NCI-H128 (cell line): Measurements from ENCODE around the gene TMEM175.
"Not testable (repeated sequence)": the region's sequence is repeated elsewhere in the genome, so short reads cannot be mapped to it uniquely, and the experiment has no call there.

Experiments
- DNase-seq: peaks from one replicate; lab custom pipeline; 2025; ENCODE audit not compliant: unreplicated experiment; lab: John Stamatoyannopoulos, UW

The TMEM175 gene

DNA sequence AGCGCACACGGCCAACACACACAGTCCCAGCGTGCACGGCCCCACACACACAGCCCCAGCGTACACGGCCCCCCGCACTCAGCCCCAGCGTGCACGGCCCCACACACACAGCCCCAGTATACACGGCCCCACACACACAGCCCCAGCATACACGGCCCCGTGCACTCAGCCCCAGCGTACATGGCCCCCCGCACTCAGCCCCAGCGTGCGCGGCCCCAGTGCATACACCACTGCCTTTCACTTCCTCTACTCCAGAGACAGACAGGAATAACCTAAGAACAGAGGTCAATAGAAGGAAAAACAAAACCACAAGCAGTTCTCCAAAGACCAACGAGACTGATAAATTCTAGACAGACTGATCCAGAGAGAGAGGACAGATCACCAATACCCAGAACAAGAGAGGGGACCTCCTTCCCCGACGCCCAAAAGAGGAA lies 17.2 kb upstream of the TMEM175 start:
- DNase-seq: no peak

DNA sequence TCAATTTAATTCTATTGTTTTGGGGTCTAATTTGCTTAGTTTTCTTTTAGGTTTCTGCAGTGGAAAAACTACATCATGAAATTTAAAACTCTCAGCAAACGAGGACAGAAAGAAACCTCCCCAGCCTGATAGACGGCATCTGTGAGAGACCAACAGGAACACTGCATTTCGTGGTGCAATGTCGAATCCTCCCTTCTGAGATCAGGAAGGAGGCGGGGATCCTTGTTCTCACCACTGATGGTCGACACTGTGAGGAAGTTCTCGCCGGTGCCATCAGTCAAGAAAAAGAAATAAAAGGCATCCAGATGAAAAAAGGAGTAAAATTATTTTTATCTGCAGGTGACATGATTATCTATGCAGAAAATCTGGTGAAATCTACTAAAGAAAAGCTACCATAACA lies 16.7 kb upstream of the TMEM175 start:
- DNase-seq: no peak

DNA sequence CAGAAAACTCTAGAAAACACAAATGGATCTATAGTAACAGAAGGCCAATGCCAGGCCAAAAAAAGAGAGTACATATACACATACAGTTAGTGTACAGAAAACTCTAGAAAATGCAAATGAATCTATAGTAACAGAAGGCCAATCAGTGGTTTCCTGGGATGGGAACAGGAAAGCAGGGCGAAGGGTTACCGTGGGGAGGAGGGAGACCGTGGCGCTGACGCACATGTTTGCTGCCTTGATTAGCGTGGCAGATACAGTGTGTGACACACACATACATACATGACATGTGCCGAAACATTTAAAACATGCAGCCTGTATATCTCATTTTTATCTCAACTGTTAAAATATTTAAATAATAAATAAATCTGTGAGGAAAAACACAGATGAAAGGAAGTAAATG lies 14.8 kb upstream of the TMEM175 start:
- DNase-seq: no peak

DNA sequence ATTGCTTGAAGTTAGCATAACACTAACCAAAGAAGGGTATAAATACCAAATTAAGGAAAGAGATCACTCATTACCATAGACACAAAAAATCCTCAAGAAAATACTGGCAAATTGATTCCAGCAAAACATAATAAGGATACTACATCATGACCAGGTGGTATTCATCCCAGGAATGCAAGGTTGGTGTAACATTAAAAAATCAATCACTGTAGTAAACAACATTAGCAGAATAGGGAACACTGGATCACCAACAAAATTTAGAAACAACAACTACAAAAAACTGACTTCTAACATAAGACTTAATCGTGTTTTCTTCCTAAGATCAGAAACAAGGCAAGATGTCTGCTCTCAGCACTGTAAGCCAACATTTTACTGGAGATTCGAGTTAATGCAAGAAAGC lies 14.3 kb upstream of the TMEM175 start:
- DNase-seq: no peak

DNA sequence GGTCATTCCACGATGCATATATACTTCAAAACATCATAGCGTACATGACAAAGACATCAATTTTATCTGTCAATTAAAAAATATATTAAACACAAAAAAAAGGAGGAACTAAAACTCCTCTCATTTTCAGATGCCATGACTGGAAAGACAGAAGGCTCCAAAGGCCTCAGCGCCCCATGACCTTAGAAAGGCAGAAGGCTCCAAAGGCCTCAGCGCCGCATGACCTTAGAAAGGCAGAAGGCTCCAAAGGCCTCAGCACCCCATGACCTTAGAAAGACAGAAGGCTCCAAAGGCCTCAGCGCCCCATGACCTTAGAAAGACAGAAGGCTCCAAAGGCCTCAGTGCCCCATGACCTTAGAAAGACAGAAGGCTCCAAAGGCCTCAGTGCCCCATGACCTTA lies 13.7 kb upstream of the TMEM175 start:
- DNase-seq: not testable (repeated sequence)

DNA sequence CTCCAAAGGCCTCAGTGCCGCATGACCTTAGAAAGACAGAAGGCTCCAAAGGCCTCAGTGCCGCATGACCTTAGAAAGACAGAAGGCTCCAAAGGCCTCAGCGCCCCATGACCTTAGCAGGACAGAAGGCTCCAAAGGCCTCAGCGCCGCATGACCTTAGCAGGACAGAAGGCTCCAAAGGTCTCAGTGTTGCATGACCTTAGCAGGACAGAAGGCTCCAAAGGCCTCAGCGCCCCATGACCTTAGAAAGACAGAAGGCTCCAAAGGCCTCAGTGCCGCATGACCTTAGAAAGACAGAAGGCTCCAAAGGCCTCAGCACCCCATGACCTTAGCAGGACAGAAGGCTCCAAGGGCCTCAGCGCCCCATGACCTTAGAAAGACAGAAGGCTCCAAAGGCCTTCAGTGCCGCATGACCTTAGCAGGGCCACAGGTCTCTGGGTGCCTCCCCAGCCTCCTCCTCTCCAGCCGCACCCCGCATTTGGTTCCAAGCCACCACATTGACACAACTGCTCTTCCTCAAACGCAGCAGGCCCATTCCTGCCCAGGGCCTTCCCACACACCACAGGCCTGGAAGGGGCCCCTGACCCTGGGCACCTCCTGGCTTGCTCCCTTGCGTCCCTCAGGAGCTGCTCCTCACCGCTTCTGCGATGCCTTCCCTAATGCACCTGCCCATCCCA lies 13.1 kb upstream of the TMEM175 start:
- DNase-seq: not testable (repeated sequence)

DNA sequence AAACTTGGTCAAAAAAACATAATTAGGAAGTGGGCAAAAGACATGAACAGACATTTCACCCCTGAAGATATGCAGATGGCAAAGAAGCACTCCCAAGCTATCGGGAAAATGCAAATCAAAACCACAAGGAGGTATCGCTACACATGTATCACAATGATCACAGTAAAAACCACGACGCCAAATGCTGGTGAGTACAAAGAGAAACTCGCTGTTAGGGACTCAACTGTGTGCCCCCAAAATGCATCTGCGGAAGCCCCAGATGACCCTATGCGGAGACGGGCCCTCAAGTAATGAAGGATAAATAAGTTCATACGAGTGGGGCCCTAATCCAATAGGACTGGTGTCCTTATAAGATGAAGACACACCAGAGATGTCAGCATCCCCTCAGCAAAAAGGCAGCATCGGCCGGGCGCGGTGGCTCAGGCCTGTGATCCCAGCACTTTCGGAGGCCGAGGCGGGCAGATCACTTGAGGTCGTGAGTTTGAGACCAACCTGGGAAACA lies 10.4 kb upstream of the TMEM175 start:
- DNase-seq: no peak

DNA sequence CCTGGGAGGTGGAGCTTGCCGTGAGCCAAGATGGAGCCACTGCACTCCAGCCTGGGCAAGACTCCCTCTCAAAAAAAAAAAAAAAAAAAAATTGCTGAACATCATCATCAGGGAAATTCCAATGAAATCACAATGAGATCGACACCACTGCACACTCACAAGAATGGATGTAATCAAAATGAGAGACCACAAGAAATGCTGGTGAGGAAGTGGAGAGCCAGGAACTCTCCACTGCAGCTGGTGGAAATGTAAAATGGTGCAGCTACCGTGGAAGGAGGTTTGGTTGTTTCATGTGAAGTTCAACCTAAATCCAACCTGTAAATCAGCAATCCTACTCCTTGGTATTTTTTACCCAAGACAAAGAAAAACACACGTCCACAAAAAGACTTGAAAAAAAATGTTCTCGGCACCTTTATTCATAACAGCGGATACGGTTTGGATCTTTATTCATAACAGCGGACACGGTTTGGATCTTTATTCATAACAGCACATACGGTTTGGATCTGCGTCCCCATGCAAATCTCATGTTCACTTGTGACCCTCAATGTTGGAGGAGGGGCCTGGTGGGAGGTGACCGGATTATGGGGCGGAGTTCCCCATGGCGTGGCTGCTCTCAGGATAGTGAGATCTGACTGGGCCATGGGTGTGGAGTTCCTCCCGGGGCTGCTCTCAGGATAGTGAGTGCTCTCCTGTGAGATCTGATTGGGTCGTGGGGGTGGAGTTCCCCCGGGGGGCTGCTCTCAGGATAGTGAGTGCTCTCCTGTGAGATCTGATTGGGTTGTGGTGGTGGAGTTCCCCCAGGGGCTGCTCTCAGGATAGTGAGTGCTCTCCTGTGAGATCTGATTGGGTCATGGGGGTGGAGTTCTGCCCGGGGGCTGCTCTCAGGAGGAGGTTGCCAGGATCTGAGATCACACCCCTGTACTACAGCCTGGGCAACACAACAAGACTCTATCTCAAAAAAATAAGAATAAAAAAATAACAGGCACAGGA lies 7.9 kb upstream of the TMEM175 start:
- peak; percentile 49 for DNase-seq

DNA sequence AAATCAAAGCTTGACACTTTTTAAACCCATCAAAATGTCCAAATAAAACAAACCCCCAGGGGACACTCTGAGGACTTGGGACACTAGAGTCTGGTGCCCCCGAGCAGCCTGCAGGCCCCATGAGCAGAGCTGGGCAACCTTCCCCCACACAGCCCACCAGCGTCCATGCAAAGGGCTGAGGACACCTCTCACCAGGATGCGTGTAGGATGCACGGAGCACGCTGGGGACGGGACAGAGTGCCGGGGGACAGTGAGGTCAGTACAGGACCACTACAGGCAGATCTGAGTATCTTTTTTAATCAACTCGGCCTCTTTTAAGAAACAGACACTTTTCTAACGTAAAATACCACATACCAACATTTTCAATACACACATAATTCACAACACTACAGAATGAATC lies 7.1 kb upstream of the TMEM175 start:
- no peak for DNase-seq

DNA sequence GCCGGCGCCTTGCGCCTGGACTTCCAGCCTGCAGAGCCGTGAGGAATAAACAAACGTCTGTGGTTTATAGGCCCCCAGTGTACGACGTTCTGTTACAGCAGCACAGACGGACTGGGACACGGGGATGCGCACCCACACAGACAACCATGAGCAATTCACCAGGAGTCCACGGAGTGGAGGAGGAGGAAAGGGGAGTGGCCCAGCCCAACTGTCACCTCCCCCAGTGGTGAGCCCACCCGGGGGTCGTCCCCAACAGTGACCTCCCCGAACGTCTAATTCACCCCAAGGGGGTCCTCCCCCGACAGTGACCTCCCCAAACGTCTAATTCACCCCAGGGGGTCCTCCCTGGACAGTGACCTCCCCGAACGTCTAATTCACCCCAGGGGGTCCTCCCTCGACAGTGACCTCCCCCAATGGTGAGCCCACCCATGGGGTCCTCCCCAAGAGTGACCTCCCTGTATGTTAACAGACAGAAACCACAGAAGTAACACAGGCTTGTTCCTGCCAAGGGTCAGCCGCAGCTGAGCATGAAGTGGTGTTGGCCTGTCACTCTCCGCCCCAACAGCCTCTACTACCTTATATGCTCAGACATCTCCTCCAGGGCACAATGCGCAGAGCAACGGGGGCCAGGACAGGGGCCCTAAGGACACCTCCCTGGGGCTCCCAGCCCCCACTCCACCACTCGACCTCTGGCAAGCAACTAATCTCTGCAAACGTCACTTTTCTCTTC lies 6.3 kb upstream of the TMEM175 start:
- no peak for DNase-seq

DNA sequence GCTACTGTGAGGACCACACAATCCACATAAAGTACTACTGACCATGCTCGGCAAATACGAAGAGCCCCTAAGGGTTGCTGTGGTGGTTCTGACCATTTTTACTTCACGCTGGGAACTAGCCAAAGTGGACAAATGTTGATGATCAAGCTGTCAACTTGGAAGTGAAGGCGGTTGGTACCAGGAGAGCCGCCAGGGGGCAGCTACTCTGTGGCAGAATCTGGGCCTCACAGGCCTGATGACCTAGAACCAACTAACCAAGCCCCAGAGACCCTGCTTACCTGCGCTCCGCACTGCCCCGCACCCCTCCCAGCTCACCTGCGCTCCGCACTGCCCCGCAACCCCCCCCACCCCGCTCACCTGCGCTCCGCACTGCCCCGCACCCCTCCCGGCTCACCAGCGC lies 5.7 kb upstream of the TMEM175 start:
- DNase-seq: no peak

DNA sequence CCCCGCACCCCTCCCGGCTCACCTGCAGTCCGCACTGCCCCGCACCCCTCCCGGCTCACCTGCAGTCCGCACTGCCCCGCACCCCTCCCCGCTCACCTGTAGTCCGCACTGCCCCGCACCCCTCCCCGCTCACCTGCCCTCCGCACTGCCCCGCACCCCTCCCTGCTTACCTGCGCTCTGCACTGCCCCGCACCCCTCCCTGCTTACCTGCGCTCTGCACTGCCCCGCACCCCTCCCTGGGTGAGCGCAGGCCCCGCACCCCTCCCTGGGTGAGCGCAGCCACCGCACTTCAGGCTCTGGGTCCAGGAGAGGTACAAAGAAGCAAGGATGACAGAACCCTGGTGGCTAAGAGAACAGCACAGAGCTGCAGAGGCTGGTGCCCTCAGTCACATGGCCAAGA lies 4.7 kb upstream of the TMEM175 start:
- DNase-seq: not testable (repeated sequence)

DNA sequence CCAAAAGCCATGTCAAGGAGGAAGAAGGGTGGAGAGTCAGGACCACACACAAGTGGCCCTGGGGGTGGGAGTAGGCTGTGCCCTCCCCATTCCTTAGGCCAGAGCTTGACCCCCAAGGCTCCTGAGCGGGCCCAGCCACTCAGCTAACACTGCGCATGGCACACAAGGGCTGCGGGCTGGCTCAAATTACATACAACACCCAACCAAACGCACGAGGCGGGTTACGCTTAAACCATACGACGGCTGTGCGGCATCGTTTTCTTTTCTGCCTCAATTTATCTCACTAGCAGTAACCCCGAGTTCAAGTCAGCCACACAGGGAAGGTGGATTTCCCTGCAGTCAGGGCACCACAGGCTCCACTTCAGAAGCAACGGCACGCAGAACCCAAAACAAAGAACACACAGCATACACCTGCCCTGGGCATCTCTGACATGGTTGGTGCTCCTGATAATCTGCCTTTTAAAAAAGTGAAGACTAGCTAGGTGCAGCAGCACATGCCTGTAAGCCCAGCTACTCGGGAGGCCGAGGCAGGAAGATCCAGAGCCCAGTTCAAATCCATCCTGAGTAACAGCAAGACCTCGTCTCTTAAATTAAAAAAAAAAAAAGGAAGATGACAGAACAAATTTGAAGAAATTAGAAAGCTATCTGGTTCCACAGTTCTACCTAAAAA lies 3.0 kb upstream of the TMEM175 start:
- DNase-seq: no peak

DNA sequence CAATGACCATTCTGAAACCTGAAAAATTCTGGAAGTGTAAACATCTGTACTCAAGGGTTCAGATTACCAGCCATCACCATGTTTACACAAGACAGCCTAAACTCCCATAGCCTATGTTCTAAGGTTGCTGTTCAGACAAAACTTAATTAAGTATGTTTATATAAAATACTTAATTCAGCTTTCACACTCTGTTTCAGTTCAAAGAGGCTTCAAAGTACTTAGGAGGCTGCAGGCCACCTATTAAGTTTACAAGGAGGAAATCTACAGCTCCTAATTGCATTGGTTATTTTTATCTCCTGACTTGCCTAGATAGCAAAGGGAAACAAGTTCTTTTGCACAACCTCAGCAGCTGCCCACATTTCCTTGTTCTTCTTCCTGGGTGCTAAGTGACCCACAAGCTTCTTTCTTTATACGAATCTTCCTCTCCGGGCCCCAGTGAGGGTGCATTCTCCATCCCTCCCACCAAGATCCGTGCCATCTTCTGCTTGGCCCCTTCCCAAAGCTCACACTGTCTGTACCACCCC lies 2.2 kb upstream of the TMEM175 start:
- DNase-seq: no peak

DNA sequence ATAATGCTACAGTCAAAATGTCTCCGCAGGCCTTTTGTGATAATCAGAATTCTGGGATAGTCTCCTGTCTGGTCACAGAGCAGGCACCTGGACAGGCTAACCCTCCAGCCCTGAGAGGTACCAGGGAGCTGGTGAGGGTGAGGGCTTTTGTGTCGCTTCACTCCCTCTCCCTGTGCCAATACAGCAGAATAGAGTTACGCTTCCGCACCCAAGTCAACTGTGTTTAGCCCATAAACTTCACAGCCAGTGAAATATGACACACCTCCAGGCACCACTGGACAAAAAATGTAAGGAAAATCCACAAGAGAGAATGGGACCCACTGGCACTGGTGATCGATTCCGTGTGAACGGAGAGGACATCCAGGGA lies 1.4 kb upstream of the TMEM175 start:
- no peak for DNase-seq

DNA sequence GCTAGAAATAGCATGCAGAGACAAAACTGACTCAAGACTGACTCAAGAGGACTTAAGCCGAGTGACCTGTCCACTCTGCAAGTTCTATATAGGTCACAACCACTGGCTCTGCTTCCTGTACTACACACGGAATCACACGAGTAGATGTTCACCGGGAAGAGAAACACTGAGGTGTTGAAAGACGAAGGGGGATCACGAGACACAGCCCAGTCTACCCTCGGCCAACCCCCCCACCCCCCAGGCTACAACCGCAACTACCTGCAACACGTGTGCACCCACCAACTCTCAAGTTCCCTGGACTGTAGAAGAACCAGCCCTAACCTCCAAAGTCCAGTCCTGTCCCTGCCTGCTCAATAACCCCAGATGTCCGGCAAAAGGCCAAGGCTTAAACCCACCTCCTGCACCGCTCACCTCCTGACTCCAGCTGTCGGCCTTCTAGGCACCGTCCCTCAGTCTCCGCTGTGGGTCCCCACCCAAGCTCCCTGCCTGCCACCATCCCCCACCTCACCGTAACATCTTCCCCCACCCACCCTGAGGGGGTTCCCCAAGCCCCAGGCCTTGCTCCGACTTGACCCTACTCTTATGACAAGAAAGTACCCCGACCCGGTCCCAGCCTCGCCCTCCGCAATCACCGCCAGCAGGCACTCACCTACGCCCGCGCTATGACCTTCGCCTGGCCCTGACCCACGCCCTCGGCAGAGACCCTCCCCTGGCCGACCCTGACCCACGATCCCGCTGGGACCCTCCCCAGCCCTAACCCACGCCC lies 883 bp upstream of the TMEM175 start:
- no peak for DNase-seq

DNA sequence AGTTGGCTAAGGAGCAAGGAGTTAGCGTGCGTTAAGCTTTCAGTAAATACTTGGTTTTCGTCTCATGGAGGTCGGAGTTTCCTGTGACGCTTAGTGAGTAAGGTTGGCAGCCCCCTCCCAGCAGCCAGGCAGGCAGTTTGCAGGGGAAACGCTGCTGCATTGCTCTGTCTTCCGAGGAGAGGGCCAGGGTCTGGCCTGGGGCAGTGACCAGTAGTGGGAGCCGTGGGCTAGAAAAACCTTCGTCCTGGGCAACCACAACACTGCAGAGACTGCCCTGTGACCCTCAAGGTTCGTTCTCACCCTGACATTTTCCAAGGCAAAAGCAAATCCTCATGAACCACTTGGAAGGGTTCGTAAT lies 432 bp downstream of the TMEM175 start:
- no peak for DNase-seq

DNA sequence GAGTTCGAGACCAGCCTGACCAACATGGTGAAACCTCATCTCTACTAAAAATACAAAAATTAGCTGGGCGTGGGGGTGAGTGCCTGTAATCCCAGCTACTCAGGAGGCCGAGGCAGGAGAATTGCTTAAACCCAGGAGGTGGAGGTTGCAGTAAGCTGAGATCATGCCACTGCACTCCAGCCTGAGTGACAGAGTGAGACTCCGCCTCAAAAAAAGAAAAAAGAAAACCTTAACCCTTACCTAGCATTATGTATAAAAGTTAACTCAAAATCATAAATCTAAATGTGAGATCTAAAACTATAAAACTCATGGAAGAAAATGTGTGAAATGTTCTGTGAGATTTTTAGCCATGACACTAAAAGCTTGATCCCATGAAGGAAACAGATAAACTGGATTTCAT lies 7.2 kb downstream of the TMEM175 start:
- DNase-seq: not testable (repeated sequence)

DNA sequence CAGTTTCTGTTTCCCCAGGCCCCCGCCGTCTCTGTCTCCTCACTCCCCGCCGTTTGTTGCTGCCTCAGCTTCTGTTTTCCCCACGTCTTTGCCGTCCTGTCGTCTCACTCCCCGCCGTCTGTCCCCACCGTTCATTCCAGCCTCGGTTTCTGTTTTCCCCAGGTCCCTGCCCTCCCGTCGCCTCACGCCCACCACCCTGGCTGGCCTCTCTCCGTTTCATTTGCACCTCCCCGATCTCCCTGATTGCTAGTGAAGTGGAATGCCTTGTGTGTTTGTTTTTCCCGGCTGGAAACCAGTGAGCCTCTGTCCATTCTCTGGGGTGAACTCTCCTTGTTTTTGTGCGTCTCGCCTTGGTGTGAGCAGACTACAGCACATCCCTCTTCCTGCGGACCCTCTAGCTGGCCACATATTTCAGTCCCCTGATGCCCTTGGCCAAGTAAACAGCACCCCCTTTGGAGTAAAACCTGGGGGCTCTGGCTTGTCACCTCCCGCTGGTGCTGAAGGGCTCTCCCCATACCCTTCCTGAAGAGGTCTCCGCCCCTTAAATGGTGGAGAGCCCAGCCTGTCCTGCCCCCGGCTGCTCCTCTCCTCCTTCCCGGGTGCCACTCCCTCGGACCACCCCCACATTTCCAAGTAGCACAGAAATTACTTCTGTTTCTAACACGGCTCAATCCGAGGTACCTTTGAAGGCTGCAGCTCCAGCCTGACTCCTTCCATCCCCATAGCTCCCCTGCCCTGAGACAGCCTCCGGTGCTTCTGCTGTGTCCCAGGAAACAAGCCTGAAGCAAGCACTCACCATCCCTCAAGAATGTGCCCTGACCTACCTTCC lies 13.2 kb downstream of the TMEM175 start:
- no peak for DNase-seq
